ENCODE measurements around the gene APOA1. TPM values are rescaled to one million over a fixed set of nuclear protein-coding genes. Genes with fewer than 3 reads are reported as not detected.

Gene APOA1
- total RNA-seq, 4 donors from 2014 or later: 2.2 to 23.2 (median 8.3) TPM

DNA sequence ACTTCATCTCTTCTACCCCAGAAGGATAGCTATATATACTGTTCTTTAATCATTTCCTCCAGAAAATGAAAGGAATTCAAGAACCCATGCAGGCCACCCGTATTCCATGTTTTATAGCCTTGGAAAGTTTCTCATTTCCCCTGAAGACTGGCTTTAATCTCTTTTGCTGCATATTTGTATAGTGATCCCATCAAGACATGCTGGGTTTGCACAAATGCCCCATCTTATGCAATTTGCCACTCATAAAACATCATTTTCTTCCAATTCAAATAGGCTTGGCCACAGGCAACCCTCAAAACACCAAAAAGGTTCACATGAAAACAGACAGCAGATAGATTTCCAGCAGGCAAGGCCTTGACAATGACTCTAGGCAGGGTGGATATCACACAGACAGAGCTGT, 28.3 kb upstream of the APOA1 start:
- Histone ChIP-seq H3K27ac (no peak overlapping the region), H3K27me3 (no peaks in the 10 kb centered on the region), H3K4me3 (replicated peaks in 1 of 3) (no peak overlapping the region), H3K36me3 (peaks cover 68 to 73% of the 10 kb centered on the region in 2 donors), H3K9me3 (no peaks in the 10 kb centered on the region), H3K4me1 (no peaks in the 10 kb centered on the region)
- 78 to 92% methylated on average over 1 of the region's 1 CpG for WGBS, 2 donors
- no peak for DNase-seq
- intact Hi-C loops (cut with DNase I): no loop called here
- TF ChIP-seq CTCF (IDR thresholded peaks at IDR 0.05): no peak
- no peak for TF ChIP-seq POLR2A (IDR thresholded peaks at IDR 0.05)

- 91 to 93% methylated on average over 5 of the region's 5 CpGs for WGBS, 2 donors
- H3K36me3 ChIP-seq: peaks cover 74 to 77% of the 10 kb centered on the region in 2 donors
- no peaks in the 10 kb centered on the region for H3K4me1 ChIP-seq
- intact Hi-C loops (cut with DNase I): no loop called here
- DNase-seq: no peak
- no peaks in the 10 kb centered on the region for H3K9me3 ChIP-seq
- H3K4me3 ChIP-seq (replicated peaks in 1 of 3): no peak overlapping the region
- no peak overlapping the region for H3K27ac ChIP-seq
- TF ChIP-seq CTCF (IDR thresholded peaks at IDR 0.05) (no peak), POLR2A (IDR thresholded peaks at IDR 0.05) (no peak)
- H3K27me3 ChIP-seq: no peaks in the 10 kb centered on the region
Observed at GRCh38 chr11:116864531-116864930, 27.1 kb upstream of the APOA1 start.

DNA sequence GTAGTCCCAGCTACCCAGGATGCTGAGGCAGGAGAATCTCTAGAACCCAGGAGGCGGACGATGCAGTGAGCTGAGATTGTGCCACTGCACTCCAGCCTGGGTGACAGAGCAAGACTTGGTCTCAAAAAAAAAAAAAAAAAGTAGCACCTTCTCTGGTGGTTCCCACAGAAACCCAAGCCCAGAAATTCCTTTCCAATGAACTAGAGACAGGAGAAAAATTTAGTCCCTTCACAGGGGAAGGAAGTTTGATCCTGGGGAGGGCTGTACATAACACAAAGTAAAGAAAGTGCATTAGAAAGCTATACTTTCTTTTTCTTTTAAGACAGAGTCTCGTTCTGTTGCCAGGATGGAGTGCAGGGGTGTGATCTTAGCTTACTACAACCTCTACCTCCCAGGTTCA, 25.5 kb upstream of the APOA1 start:
- WGBS, 2 donors: 96 to 100% methylated on average over 3 of the region's 3 CpGs
- no peaks in the 10 kb centered on the region for H3K27me3 ChIP-seq
- H3K27ac ChIP-seq: no peak overlapping the region
- intact Hi-C loops (cut with DNase I): no loop called here
- TF ChIP-seq POLR2A (IDR thresholded peaks at IDR 0.05) (no peak), CTCF (IDR thresholded peaks at IDR 0.05) (no peak)
- peaks cover 74 to 83% of the 10 kb centered on the region in 2 donors for H3K36me3 ChIP-seq
- DNase-seq: no peak
- no peaks in the 10 kb centered on the region for H3K9me3 ChIP-seq
- H3K4me1 ChIP-seq: no peaks in the 10 kb centered on the region
- H3K4me3 ChIP-seq (replicated peaks in 1 of 3): no peak overlapping the region

DNA sequence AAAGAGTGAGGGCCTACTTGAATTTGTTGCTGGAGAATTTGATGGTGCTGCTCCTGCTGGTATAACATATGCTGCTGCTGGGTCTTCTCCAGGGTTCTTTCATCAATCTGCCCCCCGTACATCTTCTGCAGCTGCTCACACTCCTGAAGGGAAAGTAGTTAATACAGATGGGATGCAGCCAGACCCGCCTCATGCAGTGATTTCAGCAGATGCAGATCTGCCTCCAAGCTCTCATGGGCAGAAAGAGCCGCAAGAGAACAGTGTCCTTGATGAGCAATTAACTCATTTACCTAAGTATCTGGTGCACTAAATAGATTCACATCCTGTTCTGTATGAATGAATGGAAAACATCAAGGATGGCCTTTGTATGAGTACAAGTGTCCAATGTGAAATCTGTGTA, 24.8 kb upstream of the APOA1 start:
- H3K4me1 ChIP-seq: no peaks in the 10 kb centered on the region
- 87 to 98% methylated on average over 3 of the region's 3 CpGs for WGBS, 2 donors
- H3K27ac ChIP-seq: no peak overlapping the region
- peaks cover 70 to 77% of the 10 kb centered on the region in 2 donors for H3K36me3 ChIP-seq
- no peaks in the 10 kb centered on the region for H3K27me3 ChIP-seq
- no peak overlapping the region for H3K4me3 ChIP-seq (replicated peaks in 1 of 3)
- DNase-seq: no peak
- intact Hi-C loops (cut with DNase I): no loop called here
- no peak for TF ChIP-seq CTCF (IDR thresholded peaks at IDR 0.05)
- TF ChIP-seq POLR2A (IDR thresholded peaks at IDR 0.05): no peak
- H3K9me3 ChIP-seq: no peaks in the 10 kb centered on the region

DNA sequence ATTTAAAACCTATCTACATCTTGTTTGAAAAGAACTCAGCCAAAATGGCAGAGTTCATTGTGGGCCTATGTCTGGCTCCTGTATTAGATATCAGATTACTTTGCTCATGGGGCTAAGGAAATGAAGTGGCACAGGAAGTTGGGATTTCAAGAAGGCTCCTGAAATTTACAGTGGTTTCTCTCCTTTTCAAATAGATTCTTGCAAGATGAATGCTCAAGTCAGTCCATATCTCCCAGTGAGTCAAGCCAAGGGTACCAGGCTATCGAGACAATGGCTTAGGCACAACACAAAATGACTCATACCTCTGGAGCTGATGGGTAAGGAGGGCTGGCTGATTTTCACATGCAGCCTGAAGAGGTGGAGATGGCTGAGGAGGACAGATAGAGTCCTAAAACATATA, 24.1 kb upstream of the APOA1 start:
- no peak overlapping the region for H3K4me3 ChIP-seq (replicated peaks in 1 of 3)
- H3K27ac ChIP-seq: no peak overlapping the region
- no peak for DNase-seq
- H3K4me1 ChIP-seq: no peaks in the 10 kb centered on the region
- peaks cover 63 to 72% of the 10 kb centered on the region in 2 donors for H3K36me3 ChIP-seq
- no peaks in the 10 kb centered on the region for H3K27me3 ChIP-seq
- no peak for TF ChIP-seq CTCF (IDR thresholded peaks at IDR 0.05)
- TF ChIP-seq POLR2A (IDR thresholded peaks at IDR 0.05): no peak
- WGBS, 2 donors: 92 to 93% methylated on average over 1 of the region's 1 CpG
- H3K9me3 ChIP-seq: no peaks in the 10 kb centered on the region
- intact Hi-C loops (cut with DNase I): no loop called here
